ENCODE data around the gene PLIN4.
"Not testable (repeated sequence)": the region's sequence is repeated elsewhere in the genome, so short reads cannot be mapped to it uniquely, and the experiment has no call there.

The PLIN4 gene

DNA sequence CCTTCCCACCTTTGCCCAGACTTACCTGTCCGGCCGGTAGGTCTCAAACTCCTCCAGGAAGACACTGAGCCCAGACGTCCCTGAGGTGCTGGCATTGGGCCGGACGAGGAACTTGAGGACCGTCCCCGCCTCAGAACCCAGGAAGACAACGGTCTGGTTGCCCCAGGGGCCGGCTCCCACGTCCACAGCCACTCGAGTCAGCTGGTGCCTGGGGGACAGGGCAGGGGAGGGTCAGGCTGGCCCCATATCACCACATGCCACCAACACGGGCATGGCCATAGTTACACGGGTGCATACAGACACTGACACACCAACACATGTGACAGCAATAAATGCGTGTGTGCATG is 29.9 kb upstream of the PLIN4 start:
- DNase-seq (ENCODE audit: low read depth): no peak

- no peak for DNase-seq (ENCODE audit: low read depth)
Measured at GRCh38 chr19:4547303-4548237, 29.3 kb upstream of the PLIN4 start.

DNA sequence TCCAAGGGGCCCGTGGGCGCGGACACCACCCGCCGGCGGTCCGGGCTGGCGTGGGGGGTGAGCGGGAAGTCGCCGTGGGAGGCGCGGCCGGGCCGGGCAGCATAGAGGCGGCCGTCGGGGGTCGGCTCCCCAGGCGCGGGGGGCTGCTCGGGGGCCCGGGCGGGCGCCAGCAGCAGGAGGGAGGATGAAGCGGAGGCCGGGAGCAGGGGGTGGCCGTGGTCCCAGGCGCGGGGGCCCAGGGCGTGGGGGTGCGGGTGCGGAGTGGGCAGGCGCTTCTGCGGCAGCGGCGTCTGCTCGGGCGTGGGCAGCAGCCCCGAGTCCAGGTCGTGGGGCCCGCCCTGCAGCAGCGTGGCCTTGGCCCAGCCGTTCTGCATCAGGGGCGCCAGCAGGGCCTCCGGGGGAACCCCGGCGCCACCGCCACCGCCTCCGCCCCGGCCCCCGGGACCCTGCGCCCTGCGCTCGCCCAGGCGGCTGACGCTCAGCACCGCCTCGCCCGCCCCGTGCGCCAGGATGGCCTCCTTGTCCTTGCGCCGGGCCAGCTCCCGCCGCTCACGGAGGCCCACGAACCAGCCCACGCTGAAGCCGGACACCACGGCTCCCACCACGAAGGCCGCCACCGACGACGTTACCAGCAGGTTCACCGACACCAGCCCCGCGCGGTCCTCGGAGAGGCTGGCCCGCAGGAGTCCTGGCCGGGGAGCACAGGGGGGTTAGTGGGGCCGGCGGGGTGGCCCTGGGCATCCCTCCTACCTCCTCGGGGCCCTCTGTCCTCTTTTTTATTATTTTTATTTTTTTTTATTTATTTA is 25.8 kb upstream of the PLIN4 start:
- no peak for DNase-seq (ENCODE audit: low read depth)

DNA sequence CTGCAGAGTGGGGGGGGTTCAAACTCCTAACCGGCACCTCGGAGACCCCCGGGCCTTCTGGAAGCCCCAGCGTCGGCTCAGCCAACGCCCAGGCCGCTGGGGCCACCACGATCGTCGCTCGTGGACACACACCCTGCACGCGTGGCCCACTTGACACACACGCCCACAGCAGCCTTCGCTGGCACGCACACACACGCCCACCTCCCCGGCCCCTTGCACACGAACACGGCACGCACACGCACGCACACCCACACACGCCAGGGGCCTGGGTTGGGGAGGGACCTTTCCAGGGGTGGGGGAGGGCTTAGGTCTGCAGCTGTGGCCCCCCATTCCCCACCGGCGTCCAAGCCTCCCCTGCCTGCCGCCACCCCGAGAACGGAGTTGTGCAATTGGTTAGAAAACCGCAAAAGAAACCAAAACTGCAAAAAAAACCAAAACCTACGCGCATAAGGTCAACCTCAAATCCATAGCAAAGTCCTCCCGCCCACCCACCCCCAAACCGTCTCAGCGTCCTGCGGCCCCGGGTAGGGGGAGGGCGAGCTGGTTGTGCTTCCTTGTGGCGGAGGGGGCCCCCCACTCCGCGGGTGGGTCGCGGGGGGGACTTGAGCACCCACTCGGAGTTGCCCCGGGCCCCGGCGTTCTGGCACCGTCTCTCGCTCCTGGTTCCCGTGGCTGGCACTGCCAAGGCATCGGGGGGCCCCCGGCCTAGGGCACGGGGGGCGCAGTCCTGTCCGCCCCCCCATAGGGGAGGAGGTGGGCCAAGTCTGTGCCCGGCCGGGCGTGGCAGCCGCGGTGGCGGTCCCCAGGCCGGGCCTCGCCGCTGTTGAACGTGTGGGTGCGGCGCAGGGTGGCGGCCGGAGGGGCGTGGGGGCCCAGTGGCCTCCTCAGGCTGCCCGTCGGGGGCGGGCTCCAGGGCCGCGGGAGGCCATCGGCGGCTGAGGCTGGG is 24.9 kb upstream of the PLIN4 start:
- no peak for DNase-seq (ENCODE audit: low read depth)

DNA sequence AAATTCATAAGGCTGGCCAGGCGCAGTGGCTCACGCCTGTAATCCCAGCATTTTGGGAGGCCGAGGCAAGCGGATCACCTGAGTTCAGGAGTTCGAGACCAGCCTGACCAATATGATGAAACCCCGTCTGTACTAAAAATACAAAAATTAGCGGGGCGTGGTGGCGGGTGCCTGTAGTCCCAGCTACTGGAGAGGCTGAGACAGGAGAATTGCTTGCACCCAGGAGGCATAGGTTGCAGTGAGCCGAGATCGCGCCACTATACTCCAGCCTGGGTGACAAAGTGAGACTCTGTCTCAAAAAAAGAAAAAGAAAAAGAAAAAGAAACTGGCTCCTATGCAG is 23.5 kb upstream of the PLIN4 start:
- DNase-seq (ENCODE audit: low read depth): not testable (repeated sequence)

DNA sequence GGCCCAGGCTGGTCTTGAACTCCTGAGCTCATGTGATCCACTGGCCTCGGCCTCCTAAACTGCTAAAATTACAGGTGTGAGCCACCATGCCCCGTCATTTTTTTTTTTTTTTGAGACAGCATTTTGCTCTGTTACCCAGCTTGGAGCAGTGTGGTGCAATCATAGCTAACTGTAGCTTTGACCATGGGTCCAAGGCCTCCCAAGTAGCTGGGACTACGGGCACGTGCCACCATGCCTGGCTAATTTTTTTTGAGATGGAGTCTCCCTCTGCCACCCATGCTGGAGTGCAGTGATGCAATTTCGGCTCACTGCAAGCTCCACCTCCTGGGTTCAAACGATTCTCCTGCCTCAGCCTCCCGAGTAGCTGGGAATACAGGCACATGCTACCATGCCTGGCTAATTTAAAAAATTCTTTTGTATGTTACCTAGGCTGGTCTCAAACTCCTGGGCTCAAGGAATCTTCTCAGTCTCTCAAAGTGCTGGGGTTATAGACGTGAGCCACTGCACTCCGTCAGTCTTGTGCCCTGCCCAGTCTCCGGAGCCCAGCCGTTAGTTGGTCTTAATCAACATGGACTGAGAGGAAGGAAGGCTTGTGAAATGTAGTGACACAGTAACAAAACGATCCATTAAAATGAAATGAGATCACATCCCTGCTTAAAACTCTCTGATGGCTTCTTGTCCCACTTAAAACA is 23.0 kb upstream of the PLIN4 start:
- no peak for DNase-seq (ENCODE audit: low read depth)

GRCh38 chr19:4539693-4540581 is 21.7 kb upstream of the PLIN4 start, which contains the start of gene LRG1:
Gene LRG1 (minus strand): TSS chr19:4540036. CDS start chr19:4540013, 23 bp downstream.
- DNase-seq (ENCODE audit: low read depth): no peak

DNA sequence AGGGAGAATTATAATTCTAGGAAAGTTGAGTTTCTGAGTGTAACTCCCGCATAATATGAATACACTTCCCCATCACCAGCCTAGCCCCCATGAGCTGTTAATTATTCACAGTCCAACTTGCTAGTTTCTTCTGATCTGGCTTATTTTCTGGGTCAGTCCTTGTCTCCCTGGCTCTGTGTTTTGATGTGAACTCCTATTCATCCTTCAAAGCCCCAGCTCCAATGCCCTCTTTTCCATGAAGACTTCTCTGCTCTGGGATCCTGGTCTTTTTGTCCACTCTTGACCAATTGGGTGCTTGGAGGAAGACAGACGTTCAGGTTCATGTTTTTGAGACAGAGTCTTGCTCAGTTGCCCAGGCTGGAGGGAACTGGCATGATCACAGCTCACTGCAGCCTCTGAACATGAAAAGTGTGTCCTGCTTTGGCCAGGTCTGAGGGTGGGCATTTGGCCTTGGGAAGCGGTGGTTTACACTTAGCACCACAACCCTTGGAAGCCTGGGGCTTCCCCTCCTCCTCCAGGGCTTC is 20.9 kb upstream of the PLIN4 start:
- no peak for DNase-seq (ENCODE audit: low read depth)

- DNase-seq (ENCODE audit: low read depth): no peak
Measured at GRCh38 chr19:4538601-4538954, 20.3 kb upstream of the PLIN4 start.

- no peak for DNase-seq (ENCODE audit: low read depth)
Measured at GRCh38 chr19:4537953-4538600, 19.8 kb upstream of the PLIN4 start.

DNA sequence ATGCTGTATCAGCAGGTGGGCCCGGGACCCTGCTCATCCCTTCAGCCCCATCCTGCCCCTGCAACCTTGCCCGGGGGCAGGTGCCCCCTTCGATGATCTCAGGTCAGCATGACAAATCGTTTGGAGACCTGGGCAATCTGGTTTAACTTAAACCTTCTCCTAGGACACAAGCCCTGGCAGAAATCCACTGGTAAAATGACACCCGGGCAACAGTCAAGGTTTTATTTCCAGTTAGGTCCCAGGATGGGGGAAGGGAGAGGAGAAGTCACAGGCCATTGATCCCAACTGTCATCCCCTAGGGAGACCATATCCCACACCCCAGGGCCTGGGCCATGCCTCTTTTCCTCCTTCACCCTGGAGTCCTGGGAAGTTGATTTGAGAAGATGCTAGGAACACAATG is 18.5 kb upstream of the PLIN4 start:
- DNase-seq (ENCODE audit: low read depth): no peak

DNA sequence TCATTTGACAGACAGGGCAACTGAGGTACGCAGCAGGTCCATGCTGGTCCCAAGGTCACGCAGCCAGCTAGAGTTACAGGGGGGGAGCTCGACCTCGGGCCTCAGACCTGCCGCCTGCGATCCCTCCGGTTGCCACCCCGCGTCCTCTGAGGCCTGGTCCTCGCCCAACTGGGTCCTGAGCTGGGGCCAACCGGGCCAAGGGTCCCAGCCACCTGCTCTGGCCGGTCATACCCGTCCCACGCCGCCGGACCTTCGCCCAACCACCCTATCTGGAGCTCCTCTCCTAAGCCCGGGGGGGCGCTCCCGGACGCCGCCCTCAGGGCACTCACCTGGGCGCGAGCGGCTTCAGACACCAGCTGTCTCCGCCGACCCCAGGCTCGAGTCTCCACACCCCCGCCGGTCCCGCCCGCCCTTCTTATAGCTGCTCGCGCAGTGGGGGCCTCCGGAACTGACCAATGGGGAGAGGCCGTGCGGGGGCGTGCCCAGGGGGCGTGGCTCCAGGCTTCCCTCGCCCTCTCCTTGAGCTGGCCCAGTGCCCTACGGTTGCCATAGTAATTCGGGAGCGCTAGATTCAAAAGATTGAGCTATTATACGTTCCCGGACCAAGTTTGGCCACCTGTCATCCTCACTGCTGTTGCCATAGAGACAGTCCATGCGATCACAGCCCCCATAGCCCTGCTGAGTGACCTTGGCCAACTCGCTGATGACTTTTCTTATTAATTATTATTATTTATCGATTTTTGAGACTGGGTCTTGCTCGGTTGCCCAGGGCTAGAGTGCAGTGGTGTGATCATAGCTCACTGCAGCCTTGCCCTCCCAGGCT is 16.8 kb upstream of the PLIN4 start, which contains the start of gene PLIN5:
PLIN5 (minus strand) TSS at position 389 of the 823 bp plus-strand sequence. CDS start 1,150 bp downstream, outside the sequence.
- peak; percentile 24 for DNase-seq (ENCODE audit: low read depth)

DNA sequence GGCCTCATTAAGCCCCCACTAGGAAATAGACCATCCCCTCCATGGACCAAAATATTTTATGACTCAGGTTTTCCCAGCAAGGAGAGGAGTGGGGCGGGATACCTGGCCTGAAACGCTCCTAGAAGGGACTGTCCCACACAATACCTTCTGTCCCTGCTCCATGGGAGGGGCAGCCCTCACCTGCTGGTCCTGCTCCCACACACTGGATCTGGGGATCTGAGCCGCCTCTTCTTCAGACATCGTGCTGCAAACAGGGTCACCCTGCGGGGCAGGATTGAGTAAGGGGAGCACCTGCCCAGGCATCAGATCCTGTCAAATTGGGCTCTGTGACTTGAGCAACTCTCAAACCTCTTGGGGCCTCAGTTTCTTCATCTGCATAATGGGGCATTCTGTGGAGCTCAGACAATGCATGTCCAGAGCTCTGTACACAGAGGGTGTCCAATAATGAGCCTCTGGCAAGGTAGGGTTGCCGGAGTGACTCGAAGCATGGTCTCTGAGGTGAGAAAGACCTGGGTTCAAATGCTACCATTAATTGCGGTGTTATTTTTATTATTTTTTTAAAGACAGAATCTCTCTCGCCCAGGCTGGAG is 15.6 kb upstream of the PLIN4 start:
- no peak for DNase-seq (ENCODE audit: low read depth)

- no peak for DNase-seq (ENCODE audit: low read depth)
Measured at GRCh38 chr19:4533334-4533733, 15.0 kb upstream of the PLIN4 start.

DNA sequence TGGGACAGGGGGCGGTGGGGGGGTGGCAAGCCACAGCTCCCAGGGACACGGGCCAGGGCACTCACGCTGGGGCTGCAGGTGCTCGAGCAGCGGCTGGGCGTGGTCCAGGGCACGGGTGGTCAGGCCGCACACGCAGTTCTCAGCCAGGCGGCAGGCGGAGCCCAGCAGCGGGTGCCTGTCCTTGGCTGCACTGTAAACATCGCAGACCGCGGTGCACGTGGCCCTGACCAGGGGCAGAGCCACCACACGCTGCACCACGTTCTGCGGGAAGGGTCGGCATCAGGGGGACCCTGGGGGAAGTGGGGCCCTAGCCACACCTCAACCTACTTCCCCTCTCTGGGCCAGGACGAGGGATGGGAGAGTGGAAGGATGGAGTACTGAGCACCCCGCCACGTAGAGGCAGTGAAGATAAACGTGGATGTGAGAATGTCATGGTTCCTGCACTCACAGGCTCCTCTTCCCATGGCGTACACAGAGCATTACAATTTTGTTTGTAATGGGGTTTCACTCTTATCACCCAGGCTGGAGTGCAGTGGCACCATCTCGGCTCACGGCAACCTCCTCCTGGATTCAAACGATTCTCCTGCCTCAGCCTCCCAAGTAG is 13.4 kb upstream of the PLIN4 start:
- DNase-seq (ENCODE audit: low read depth): no peak

DNA sequence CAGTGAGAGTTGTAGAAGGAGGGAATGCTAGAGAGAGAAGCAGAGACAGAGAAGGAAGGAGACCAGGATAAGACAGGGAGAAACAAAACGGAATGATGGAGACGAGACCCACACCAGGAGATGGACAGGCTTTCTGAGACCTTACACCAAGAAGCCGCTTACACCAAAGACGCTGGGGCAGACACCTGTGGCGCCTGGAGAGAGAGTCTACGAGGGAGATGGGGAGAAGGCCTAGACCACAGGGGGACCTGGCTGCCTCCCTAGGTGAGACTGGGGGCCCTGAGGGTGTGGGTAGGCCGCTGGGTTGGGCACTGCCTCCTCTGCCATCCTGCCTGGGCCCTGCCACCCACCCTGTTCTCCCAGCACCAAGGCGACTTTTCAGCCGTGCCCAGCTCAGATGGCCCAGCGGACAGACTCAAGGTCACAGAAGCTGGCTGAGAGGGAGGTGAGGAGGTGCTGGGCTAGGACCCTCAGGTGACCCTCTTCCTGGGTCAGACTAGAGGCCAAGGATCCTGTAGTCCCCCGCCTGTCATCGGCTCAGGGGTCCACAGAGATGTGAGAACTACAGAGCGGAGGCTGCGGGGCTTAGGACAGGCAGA is 11.7 kb upstream of the PLIN4 start:
- no peak for DNase-seq (ENCODE audit: low read depth)

- no peak for DNase-seq (ENCODE audit: low read depth)
Measured at GRCh38 chr19:4528843-4529242, 10.6 kb upstream of the PLIN4 start.
